GM19035 (cell line): Measurements from ENCODE around the gene SEC16A.
"Not testable (repeated sequence)": the region's sequence is repeated elsewhere in the genome, so short reads cannot be mapped to it uniquely, and the experiment has no call there.

ENCODE experiments used
- ATAC-seq: cut with Tn5 transposase; IDR thresholded peaks from one replicate; pipeline ENCODE4 v1.9.1; 2021; ENCODE audit not compliant: unreplicated experiment

Gene SEC16A

GRCh38 chr9:136424750-136425362 is 58.0 kb downstream of the SEC16A start:
- ATAC-seq = no peak

GRCh38 chr9:136423432-136424146 is 59.3 kb downstream of the SEC16A start:
- ATAC-seq = no peak

GRCh38 chr9:136422876-136423275 is 60.0 kb downstream of the SEC16A start:
- no peak for ATAC-seq

- ATAC-seq = no peak
Measured at GRCh38 chr9:136421791-136422190, 61.0 kb downstream of the SEC16A start.

GRCh38 chr9:136419092-136419420 is 63.8 kb downstream of the SEC16A start:
- ATAC-seq = no peak

GRCh38 chr9:136418182-136419091 is 64.4 kb downstream of the SEC16A start:
- ATAC-seq = no peak

GRCh38 chr9:136416914-136417313 is 65.9 kb downstream of the SEC16A start:
- no peak for ATAC-seq

- no peak for ATAC-seq
Measured at GRCh38 chr9:136416427-136416826, 66.4 kb downstream of the SEC16A start.

GRCh38 chr9:136412962-136413361 is 69.9 kb downstream of the SEC16A start:
- no peak for ATAC-seq

- ATAC-seq = no peak
Measured at GRCh38 chr9:136411378-136411777, 71.5 kb downstream of the SEC16A start.

GRCh38 chr9:136410500-136411287 is 72.1 kb downstream of the SEC16A start, which contains the start of the genes ENTR1 and PMPCA:
Gene ENTR1 (minus strand): TSS chr9:136410614. CDS start chr9:136410397, 217 bp downstream.
Gene PMPCA (plus strand): TSS chr9:136410658. CDS start chr9:136410669, 11 bp downstream.
- ATAC-seq = peak; percentile 86

- ATAC-seq = peak; percentile 22
Measured at GRCh38 chr9:136409557-136410455, 73.0 kb downstream of the SEC16A start.

- ATAC-seq = no peak
Measured at GRCh38 chr9:136407911-136408310, 74.9 kb downstream of the SEC16A start.

GRCh38 chr9:136407061-136407460 is 75.8 kb downstream of the SEC16A start:
- not testable (repeated sequence) for ATAC-seq

- ATAC-seq = not testable (repeated sequence)
Measured at GRCh38 chr9:136405904-136406303, 76.9 kb downstream of the SEC16A start.

GRCh38 chr9:136405481-136405880 is 77.4 kb downstream of the SEC16A start:
- ATAC-seq = no peak

GRCh38 chr9:136404801-136405136 is 78.1 kb downstream of the SEC16A start:
- ATAC-seq = no peak

GRCh38 chr9:136403915-136404800 is 78.7 kb downstream of the SEC16A start:
- ATAC-seq = no peak

- no peak for ATAC-seq
Measured at GRCh38 chr9:136403538-136403914, 79.3 kb downstream of the SEC16A start.
